NCI-H2196 (cell line): ENCODE data around the gene NECAB2.

Experiments used
- DNase-seq: peaks from one replicate; lab custom pipeline; 2025; ENCODE audit not compliant: unreplicated experiment; lab: John Stamatoyannopoulos, UW

Gene NECAB2

DNA sequence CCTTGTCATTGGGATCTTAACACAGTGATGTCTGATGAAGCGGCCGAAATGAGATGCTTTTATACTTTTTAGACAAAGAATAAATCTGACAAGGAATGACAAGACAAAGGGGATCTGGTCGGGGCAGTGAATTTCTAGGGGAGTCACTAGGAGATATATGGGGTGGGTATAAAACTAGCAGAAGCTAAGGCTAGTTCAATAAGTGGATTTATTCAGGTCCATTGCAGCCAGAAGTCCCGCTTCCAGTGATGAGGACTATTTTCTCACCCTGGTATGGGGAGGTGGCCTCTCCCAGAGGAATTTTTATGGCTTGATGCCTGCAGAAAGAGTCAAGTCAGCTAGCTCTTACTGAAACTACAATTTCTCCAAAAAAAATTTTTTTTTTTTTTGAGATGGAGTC is 50.7 kb downstream of the NECAB2 start:
- no peak for DNase-seq

DNA sequence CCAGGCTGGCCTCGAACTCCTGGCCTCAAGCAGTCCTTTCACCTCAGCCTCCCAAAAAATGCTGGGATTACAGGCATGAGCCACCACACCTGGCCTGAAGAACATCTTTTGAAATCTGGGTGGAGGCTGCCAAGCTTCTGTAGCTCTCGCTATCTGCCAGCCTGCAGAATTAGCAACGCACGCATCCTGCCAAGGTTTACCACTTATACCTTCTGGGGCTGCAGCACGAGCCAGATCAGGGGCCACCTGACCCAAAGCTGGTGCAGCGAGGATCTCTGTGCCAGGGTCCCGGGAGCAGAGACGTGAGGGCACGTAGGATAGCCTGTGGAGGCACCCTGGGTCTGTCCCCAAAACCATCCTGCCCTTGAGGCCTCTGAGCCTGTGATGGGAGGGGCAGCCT is 52.3 kb downstream of the NECAB2 start:
- DNase-seq = no peak

DNA sequence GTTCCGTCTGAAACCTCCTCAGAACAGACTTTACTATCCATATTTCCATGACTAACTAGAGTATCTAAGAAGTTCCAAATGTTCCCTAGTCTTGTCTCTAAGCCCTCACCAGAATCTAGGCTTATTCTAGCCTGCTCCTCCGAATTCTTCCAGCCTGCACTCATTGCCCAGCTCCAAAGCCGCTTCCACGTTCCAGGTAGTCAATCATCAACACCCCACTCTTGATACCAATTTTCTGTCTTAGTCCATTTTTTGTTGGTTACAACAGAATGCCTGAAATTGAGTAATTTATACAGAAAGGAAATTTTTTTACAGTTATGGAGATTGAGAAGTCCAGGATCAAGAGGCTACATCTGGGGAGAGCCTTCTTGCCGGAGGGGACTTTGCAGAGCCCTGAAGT is 53.4 kb downstream of the NECAB2 start:
- DNase-seq = no peak

DNA sequence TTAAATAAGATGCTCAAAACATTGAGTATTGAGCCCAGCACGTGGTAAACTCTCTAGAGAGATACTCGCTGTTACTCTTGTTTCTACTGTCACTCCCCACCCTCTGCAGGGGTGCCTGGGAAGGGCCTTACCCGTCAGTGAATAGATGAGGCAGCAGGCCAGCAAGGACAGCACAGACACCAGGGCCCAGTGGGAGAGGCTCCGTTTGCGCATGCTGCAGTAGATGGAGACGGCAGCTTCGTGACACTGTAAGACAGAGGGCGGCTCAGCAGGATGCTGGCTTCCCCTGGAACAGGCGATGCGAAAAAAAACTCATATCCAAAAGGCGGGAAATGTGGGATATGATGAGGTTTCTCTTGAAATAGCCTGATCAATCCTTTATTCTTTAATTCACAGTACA is 54.6 kb downstream of the NECAB2 start:
- DNase-seq = no peak

DNA sequence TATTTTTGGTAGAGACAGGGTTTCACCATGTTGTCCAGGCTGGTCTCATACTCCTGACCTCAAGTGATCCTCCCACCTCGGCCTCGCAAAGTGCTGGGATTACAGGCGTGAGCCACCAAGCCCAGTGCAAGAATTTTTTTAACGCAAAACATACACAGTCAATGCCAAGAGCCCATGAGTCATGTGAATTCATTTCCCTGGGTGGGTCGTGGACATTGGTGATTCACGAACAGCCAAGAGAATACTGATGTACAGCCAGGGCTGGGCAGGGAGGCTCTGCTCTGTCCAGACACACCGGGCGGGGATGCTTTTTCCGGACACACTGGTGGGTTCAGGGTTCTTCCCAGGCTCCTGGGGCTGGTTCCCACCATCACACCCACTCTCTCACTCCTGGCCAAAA is 56.8 kb downstream of the NECAB2 start:
- no peak for DNase-seq

DNA sequence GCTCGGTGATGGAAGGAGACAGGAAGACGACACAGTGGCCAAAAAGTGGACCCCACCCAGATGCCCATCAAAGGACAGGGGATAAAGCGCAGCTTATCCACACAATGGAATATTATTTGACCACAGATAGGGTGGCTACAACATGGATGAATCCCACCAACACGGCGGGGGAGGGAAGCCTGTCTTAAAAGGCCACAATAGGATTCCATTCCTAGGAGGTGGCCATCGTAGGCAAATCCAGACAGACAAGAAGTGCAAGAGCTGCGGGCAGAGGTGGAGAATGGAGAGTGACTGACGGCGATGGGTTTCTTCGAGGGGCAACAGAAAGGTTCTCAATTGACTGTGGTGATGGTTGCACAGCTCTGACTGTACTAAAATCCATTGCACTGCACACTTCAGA is 58.6 kb downstream of the NECAB2 start:
- no peak for DNase-seq

DNA sequence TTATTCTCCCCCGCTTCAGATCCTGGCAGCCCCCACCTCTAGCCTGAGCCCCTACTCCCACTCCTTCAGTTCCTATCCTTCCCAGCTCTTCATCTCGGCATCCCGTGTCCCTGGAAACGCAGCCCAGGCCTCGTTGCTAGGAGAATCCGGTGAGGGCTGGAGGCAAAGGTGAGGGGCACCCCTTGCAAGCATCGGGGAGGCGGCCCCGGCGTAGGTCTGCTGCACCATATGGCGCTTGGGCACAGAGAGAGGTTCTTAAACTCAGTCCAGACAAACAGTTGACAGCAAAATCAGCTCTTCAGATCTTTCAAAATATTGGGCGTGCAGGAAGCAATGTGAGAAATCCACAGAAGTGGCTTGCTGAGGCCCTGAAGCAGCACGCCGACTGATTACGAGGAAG is 59.6 kb downstream of the NECAB2 start:
- DNase-seq = no peak

DNA sequence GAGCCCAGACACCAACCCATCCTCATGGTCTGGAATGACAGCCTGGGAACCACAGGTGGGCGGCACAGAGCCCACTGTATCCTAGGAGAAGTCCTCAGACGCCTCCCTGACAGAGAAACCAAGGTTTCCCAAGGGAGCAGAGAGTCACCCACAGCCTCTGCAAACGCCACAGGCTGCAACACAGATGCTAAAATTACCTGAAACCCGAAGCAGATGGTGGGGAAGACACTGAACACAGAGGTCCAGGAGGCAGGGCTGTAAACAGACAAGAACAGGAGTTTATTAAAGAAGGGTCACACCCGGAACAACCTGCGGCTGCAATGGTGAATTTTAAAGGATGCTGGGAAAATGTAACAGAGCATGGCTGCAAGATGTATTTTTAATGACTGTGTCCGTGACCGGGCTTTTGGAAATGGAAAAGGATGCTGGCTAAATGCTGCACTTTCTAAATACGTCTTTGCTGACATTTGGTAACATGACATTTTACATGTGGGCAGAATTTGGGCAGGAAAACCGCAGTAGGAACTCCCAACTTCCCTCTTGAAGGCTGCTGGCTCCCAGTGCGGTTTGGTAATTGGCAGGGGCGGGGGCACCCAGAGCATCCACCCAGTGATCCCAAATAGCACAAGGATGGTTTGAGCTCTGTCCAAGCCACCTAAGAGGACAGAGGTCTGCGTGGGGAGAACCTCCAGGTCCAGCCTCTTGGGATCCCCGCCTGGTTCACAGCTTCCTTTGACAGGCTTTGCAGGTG is 61.4 kb downstream of the NECAB2 start:
- DNase-seq = no peak

DNA sequence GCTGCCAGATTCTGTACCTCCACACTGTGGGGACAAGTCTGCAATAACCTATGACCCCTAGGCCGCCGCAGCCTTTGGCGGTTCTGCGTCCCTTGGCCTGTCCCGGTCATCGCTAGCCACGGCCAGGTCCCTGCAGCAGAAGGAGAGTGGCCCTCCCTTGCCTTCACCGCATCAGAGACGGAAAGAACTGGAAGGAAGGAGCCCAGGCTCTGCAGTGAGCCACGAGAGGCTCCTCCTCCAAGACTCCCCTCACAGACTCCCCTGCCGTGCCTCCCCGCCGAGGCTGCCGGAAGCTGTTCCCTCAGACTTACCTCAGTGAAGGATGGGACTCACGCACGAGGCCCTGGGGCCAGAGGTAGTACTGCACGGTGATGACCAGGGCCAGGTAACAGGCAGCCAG is 63.5 kb downstream of the NECAB2 start:
- no peak for DNase-seq

DNA sequence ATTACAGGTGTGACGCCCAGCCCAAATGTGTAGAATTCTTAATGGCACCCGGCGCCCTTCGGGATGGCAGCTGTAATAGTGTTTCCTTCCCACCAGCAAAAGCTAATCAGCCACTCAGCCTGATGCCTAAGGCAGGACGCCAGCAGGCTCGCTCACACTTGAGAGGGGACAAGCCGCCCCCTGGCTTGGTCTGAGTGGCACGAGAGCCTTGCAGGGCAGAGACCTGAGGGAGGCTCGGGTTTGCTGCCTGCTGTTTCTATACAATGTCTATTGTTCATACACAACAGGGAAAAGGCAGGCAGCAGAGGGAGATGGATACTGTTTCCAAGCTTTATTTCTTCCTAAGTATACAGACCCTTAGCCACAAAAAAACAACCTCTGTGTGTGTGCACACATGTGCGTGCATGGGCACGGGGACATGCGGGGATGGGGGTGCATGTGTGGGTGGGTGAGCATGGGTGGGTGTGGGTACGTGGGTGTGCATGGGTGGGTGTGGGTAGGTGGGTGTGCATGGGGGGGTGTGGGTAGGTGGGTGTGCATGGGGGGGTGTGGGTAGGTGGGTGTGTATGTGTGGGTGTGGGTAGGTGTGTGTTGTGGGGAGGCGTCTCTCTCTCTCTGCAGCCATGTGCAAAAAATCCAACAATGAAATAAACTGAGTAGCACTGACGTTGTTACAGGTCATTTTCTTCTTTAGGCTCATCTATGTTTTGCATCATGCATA is 64.6 kb downstream of the NECAB2 start:
- DNase-seq = no peak

DNA sequence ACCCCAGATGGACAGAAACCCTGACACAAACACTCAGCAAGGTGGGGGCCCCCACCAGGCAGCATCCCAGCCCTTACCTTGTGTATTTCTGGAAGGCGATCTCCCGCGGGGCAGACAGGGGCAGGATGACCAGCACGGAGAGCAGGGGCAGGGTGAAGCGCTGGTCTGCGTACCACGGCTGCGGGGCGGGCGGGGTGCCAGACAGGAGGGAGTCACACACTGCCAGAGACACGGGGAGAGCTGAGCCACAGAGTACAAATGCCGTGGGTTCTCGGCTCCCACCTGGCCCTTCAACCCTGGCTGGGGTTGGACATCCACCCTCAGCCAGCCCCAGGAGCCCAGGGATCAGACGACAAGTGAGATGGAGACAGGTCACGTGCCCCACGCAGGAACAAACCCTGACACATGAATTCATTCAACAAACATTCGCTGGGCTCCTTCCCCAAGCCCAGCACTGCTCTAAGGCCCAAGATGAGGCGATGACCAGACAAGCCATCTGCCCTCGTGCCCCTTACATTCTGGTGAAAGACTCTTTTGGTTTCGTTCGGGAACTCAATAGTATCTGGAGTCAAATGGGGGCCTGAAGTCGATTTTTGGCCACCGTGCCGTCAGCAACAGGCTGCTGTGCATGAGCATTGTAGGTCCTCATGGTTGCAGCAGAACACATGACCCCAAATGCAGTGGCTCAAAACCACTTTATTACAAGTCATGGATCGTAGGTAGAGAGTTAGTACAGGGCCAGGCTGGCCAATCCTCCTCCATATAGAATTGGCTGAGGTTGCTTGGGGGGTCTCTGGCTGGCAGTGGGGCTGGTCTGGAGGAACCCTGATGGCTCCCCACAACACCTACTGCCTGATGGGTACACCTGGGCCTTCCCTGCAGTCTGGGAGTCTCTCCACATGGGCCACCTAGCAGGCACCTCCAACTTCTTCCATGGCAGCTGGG is 65.5 kb downstream of the NECAB2 start:
- no peak for DNase-seq

DNA sequence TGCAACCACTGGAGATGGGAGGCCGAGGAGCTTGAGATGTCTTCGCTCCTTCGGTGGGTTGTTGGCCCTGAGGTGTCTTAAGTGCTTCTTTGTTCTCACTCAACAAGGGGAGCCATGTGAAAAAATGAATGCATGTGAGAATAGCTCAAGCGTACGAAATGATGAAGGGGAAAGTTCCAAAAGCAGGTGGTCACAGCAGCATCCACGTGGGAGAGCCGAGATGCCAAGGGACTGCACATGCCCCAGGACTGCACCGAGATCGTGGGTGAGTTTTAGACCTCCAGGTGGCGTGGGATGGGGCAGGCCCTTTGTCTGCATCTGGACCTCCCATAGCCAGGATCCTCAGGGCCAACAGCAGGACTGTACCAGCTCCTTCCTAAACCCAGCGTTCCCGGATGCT is 66.5 kb downstream of the NECAB2 start:
- no peak for DNase-seq

DNA sequence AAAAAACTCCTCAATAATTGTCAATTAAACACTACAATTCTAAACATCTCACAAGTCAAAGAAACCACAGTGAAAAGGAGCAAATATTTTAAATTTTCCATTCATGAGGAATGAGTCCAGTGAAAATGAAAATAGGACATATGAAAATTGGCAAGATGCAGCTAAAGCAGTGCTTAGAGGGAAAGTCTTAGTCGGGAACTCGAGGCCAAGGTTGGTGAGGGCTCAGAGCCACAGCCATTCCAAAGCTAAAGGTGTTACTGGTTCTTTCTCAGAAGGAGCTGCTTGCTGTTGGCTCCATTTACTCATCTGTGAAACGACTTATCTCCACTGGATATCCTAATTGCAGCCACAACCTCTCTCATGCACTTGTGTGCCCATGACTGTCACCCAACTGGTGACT is 68.1 kb downstream of the NECAB2 start:
- no peak for DNase-seq

DNA sequence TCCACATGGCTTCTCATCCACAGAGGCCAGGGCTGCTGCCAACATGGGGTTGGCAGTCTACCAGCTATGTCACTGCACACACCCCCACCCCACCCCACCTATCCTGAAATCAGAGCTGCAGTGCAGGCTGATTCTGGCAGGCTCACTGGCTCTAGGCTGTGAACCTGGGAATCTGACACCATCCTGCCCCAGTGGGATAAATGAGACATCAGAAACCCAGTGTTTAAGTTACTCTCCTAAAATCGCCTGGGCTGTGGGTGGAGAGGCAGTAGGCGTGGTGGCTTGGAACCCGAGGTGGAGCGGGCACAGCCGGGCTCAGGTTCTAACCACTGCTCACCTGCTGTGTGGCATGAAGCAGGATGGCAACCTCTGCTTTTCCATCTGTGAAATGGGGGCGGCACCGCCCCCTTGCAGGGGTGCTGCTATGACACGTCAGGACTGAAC is 69.0 kb downstream of the NECAB2 start:
- DNase-seq = peak; percentile 3

DNA sequence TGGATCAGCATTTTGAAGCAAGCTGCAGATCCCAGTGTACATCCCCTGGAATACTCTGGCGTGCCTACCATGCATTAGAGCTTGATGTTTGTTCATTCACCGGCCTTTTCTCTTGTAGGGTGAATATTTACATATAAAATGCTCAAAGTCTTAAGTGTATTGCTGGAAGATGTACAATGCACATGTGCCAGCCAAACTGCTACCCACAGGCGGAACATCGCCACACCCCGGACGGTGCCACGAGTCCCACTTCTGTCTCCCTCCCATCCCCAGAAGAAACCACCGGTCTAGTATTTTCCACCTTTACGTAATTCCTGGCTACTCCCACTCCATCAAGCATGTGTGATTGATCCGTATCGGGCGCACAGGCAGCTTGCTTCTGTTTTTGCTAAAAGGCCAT is 70.4 kb downstream of the NECAB2 start:
- no peak for DNase-seq

DNA sequence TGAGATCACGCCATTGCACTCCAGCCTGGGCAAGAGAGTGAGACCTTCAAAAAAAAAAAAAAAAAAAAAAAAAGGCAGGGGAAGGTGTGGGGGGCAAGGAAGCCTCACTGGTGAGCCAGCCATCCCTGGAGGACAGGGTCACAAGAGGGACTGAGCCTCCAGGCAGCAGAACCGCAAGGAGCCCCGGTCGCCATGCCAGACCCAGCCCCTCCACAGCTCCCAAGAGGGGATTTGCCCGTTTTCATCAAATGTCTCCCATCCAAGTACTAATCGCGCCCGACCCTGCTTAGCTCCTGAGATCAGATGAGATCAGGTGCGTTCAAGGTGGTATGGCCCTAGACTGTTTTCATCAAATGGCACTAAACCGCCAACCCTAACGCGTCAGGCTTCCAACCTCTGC is 71.7 kb downstream of the NECAB2 start:
- DNase-seq = no peak

DNA sequence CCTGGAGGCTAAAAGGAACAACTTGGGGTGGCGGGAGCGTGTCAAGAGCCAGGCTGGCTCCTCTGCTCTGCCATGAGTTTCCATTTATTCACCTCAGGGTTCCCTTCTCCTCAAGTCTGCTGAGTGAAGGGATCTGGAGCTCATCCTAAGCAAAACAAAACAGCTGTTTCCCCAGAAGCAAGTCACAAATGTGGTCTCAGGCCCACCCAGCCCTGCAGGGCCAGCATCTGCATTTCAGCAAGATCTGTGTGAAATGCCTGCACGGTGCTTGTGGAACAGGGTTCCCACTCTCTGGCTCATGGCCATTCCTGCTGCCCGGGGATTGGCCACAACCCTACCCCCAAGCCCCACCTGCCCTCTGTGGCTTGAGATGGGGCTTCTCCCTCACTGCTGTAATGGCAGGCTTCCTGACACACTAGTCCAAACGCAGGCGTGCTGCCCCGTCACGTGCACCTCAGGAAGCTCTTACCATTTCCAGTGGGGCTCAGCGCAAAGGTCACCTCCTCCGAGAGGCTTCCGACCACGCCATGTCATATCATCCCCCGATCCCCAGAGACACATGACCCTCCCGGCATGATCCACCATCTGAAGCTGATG is 72.3 kb downstream of the NECAB2 start:
- DNase-seq = no peak

DNA sequence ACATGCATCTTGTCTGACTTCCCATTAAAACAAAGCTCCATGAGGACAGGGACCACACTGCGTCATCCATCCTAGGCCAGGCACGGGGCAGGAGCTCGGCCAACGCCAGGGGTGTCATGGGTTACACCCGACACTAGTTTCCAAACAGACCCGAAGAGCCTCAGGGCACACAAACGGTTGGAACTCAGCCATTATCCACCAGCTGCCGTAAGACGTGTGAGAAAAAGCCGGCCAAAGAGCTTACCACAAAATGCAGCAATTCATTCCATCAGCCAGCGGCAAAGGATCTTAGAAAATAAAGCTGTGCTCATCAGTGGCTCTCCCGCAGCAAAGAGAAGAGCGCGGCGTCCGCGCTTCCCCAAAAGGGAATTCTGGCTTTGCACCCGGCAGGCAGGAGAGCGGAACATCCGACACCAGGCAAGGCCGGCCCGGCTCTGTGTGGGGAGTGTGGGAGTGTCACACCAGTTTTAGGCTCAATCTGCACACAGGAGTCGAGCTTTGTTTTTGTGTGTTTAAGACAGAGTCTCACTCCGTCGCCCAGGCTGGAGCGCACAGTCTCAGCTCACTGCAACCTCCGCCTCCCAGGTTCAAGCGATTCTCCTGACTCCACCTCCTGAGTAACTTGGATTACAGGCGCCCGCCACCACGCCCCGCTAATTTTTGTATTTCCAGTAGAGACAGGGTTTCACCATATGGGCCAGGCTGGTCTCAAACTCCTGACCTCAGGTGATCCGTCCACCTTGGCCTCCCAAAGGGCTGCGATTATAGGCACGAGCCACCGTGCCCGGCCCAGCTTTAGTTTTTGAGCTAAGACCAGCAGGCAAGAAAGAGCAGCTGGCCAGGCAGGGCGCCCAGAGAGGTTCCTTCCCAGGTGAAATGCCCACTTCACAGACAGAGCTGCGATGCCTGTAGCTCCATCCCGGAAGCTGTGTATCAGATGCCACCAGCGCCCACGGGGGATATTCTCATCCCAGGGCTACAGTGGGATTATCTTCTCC is 73.1 kb downstream of the NECAB2 start:
- peak; percentile 19 for DNase-seq

DNA sequence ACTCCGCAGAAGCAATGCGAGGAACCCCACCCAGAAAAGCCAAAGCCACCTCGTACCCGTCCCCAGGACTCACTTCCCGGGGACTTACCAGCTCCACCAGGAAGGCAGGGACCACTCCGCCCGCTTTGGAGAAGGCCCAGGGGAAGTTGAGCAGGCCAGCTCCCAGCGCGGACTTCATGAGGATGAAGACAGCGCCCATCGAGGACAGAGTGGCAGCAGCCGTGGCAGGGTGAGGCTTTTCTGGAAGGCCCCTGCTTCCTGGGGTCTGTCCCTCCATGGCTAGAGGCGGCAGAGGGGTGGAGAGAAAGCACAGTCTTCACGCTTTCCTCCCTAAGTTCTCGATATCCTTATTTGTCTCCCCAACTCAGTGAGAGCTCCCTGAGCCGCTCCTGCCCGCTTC is 73.8 kb downstream of the NECAB2 start:
- DNase-seq = no peak

DNA sequence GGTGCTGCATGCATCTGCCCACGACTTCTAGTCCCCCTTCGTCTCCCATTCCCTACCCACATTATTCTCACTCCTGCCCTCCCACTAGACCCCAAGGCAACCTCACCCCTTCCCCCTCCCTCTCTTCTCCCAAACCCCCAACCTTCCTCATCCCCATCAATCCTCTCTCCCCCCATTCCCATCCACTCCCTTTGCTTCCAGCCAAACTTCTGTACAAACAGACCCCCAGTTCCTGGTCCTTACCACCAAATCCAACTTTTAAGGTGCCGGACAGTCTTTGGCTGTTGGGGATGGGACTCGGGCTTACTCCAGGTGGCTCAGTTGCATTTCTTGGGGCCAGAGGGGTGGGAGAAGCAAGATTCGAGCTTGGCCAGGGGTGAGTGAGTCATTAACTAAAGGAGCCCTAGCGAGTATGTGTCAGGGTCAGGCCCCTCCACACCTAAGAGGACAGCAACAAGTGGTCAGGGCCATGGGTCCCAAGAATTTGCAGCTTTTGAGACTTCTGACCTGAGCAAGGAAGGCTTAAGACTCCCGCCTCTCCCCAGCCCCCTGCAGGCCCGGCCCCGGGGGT is 74.3 kb downstream of the NECAB2 start, which contains the start of gene SLC38A8:
Gene SLC38A8, minus strand, starts transcription at position 488 of the 571 bp plus-strand sequence. CDS start 638 bp downstream, outside the sequence.
- DNase-seq = no peak
